HG02938 (cell line): ENCODE results near the gene PHKA1.
"Not testable (repeated sequence)": the region's sequence is repeated elsewhere in the genome, so short reads cannot be mapped to it uniquely, and the experiment has no call there.

Source experiments
- ATAC-seq: cut with Tn5 transposase; IDR thresholded peaks from one replicate; pipeline ENCODE4 v1.9.1; 2021; ENCODE audit warnings: mild to moderate bottlenecking, moderate library complexity; ENCODE audit not compliant: unreplicated experiment

PHKA1 gene

GRCh38 chrX:72713599-72714477 lies at the start of gene PHKA1:
PHKA1 (minus strand) TSS chrX:72714306; CDS start chrX:72713880, 426 bp downstream.
- not testable (repeated sequence) for ATAC-seq

- not testable (repeated sequence) for ATAC-seq
These were observed 46.3 kb upstream of the PHKA1 start for GRCh38 chrX:72760454-72760853.

- not testable (repeated sequence) for ATAC-seq
These were observed 34.4 kb upstream of the PHKA1 start for GRCh38 chrX:72748545-72748944.

- not testable (repeated sequence) for ATAC-seq
These were observed 31.4 kb upstream of the PHKA1 start for GRCh38 chrX:72745546-72745945.

DNA sequence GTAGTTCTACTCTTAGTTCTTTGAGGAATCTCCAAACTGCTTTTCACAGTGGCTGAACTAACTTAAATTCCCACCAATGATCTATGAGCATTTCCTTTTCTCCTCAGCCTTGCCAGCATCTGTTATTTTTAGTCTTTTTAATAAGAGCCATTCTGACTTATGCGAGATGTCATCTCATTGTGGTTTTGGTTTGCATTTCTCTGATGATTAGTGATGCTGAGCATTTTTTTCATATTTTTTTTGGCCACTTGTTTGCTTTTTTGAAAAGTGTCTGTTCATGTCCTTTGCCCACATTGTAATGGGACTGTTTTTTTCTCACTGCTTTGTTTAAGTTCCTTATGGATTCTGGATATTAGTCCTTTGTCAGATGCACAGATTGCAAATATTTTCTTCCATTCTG lies 21.5 kb upstream of the PHKA1 start:
- no peak for ATAC-seq

- ATAC-seq = not testable (repeated sequence)
These were observed 19.5 kb upstream of the PHKA1 start for GRCh38 chrX:72733636-72734035.

DNA sequence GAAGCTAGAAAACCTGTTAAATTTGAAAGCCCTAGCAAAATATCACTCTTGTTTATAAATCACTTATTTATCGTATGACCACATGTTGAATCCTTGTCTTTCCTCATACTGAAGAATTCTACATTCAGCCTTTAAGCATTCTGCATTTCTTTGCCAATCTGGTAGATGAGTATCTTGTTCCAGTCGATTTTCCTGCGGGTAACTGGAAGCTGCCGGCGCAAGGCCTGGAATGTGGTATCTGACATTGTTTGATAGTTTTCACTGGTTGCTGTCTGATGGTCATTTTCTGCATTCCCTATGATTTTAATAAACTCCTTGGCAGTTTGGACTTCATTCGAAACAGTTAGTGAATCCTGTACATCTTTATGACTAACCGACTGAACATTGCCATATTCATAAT lies 13.7 kb upstream of the PHKA1 start:
- no peak for ATAC-seq

- no peak for ATAC-seq
These were observed 2.7 kb upstream of the PHKA1 start for GRCh38 chrX:72716766-72717165.

- ATAC-seq = no peak
These were observed 1.4 kb upstream of the PHKA1 start for GRCh38 chrX:72715546-72715945.

- ATAC-seq = no peak
These were observed 391 bp upstream of the PHKA1 start for GRCh38 chrX:72714478-72714916.

- no peak for ATAC-seq
These were observed 976 bp downstream of the PHKA1 start for GRCh38 chrX:72713130-72713529.

DNA sequence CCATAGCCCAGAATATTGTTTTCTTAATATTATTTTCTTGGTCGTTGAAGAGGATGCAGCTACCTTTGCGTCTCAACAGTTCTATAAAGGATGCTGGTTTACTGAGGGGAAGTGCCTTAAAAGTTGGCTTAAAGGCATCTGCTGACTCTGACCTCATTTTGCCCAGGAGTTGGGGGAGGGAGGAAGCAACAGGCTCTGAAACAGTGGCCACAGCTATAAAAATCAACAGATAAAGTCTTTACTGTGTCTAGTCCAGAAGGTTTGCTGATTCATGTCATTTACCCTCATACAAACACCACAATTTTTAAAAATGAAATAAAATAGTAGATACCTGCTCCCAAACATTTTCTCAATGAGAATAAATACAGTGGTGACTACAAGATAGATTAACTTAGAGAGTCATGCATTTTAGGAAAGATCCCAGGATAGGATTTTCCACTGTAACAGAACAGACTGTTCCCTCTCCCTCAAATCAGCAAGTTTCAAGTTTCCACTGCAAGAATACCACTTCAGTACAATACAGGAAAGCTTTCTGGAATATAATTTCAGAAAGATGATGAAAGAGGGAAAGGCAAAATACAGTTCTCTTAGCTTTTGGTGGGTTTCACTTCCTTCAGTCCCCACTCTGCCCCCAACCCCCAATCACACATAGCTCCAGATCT lies 1.9 kb downstream of the PHKA1 start:
- ATAC-seq = no peak

- ATAC-seq = no peak
These were observed 8.3 kb downstream of the PHKA1 start for GRCh38 chrX:72705814-72706213.

GRCh38 chrX:72705111-72705510 lies 9.0 kb downstream of the PHKA1 start:
- no peak for ATAC-seq

DNA sequence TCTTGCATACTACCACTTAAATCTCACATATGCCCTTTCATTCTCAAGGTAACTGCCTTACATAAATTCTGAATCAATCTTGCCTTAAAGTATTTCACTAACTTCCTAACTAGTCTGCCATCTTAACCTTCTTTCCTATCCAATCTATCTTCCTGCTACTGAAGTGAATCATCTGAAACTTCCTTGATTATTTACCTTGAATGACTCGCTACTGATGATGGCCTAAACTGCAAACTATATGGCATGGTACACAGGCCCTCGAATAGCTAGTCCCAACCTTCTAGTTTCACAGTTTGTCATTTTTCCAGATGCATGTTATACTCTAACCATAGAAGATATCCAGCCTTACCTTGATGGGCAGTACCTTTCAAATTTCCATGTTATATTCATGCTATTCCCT lies 19.9 kb downstream of the PHKA1 start:
- ATAC-seq = no peak

DNA sequence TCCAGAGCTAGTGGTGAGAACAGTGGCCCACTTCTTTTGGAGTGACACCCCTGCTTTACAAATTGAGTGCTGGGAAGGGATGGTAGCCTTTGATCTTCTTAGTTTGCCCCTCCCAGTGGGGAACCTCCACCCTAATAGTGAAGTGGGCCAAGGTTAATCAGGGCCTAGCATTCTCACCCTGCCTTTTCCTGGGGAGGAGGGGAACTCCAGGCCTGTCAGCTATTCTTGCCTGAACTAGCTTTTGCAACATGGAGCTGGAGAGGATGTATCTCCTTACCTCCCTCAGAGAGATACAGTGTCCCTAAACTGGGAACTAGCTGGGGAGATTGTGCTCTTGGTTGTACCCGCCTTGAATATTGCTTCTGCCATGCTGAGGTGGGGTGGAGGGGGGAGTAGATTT lies 20.6 kb downstream of the PHKA1 start:
- no peak for ATAC-seq

GRCh38 chrX:72687396-72687795 lies 26.7 kb downstream of the PHKA1 start:
- no peak for ATAC-seq

DNA sequence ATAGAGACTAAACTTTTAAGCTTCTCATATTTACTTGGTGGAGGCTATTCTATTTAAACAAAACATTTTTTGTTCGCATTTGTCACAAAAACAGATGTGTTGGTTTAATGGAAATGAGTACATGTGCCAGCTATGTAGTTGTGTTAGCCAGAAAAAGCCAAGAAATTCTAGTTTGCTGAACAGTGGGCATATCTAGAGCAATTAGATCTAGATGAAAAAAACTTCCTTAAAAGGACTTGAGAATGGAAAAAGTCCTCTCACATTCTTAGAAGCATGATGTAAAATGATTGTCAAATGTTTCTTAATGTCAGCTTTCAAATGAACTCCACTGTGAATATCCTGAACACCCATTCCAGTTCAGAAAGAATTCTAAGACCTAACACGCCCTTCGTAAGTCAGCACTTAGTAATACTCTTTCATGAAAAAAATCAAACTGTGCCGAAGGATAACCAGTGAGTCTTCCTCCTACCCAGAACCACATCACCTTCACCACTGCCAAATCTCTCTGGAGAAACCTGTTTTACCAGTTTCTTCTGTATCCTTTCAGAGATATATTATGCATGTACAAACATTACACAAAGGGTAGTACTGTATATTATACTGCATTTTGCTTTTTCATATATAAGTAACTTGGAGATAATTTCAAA lies 28.2 kb downstream of the PHKA1 start:
- no peak for ATAC-seq

DNA sequence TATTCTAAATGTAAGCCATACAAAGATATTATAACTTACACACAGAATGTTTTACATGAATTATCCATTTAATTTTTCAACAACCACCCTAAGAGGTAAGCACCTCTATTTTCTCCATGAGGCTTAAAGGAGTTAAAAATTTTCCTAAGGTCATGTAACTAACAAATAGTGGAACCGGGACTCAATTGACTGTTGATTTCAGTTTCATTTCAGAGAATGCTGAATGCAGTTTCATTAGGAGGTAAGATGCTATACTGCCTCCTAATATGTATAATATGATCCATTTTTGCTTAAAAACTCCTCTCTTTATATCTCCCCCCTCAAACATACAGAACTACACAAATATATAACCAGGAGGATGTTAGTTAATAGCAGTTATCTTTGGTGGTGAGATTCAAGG lies 29.1 kb downstream of the PHKA1 start:
- ATAC-seq = no peak

GRCh38 chrX:72683631-72684030 lies 30.5 kb downstream of the PHKA1 start:
- no peak for ATAC-seq

DNA sequence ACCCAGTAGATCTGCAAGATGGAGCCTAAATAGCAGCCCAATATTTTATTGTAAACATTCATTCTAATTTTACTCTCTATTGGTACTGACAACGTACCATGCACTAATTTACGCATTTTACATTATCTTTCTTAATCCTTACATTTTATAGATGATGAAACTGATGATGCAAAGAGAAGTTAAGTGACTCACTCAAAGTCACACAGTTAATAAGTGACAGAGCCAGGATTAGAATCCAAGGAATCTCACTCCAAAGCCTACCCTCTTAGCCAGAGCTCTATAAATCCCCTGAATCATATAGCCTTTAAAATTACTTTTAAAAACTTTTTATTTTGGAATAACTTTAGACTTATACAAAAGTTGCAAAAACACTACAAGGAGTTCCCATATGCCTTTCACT lies 37.6 kb downstream of the PHKA1 start:
- no peak for ATAC-seq

GRCh38 chrX:72673951-72674350 lies 40.2 kb downstream of the PHKA1 start:
- ATAC-seq = not testable (repeated sequence)
